ENCODE results near the gene POLR1G.

DNA sequence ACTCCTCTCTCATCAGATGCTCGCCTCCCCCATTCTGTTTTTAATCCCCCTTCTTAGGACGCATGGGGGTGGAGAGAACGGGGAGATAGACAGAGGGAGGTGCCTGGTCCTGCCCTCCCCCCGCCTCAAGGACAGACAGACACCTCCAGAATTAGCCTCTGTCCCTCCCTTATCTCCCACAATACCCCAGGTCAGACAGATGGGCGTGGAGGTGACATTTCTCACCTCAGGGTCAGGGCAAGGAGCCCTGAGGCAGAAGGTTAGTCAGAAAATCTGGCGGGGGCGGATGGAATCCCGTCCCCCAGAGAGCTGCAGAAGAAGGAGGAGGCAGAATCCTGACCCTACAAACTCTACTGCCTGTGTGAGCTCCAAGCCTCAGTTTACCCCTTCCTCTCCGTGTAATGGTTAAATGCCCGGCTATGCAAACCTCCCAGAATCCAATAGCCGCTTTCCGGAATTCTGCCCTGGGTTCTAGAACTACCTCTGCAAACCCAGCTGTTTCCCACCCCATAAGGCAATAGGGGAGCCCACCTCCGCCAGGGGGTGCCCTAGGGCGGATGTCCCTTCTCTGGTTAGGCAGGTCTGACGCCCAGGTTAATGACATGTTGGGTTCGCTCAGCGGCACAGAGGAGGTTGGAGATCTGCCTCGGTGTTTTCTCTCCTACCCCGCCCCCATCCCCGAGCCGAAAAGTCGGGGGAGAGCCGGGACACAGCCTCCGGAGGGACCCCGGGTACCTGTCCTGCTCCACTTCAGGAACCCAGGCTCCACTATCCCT lies 2.5 kb upstream of the POLR1G start:
- TF ChIP-seq, protein P1, sequence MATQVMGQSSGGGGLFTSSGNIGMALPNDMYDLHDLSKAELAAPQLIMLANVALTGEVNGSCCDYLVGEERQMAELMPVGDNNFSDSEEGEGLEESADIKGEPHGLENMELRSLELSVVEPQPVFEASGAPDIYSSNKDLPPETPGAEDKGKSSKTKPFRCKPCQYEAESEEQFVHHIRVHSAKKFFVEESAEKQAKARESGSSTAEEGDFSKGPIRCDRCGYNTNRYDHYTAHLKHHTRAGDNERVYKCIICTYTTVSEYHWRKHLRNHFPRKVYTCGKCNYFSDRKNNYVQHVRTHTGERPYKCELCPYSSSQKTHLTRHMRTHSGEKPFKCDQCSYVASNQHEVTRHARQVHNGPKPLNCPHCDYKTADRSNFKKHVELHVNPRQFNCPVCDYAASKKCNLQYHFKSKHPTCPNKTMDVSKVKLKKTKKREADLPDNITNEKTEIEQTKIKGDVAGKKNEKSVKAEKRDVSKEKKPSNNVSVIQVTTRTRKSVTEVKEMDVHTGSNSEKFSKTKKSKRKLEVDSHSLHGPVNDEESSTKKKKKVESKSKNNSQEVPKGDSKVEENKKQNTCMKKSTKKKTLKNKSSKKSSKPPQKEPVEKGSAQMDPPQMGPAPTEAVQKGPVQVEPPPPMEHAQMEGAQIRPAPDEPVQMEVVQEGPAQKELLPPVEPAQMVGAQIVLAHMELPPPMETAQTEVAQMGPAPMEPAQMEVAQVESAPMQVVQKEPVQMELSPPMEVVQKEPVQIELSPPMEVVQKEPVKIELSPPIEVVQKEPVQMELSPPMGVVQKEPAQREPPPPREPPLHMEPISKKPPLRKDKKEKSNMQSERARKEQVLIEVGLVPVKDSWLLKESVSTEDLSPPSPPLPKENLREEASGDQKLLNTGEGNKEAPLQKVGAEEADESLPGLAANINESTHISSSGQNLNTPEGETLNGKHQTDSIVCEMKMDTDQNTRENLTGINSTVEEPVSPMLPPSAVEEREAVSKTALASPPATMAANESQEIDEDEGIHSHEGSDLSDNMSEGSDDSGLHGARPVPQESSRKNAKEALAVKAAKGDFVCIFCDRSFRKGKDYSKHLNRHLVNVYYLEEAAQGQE (IDR thresholded peaks at IDR 0.05; ENCODE audit: insufficient read depth in 1 of 2, low read depth in 2 of 2, low read length in 2 of 2) = no peak
- no peak for TF ChIP-seq SIN3A (IDR thresholded peaks at IDR 0.05; ENCODE audit: borderline replicate concordance, insufficient read depth, low read length)

All from PFSK-1 (cell line).